GM18861 (cell line): ENCODE measurements around the gene SLFN12L.
"Not testable (repeated sequence)": the region's sequence is repeated elsewhere in the genome, so short reads cannot be mapped to it uniquely, and the experiment has no call there.

Experiments used
- ATAC-seq: cut with Tn5 transposase; IDR thresholded peaks from one replicate; pipeline ENCODE4 v1.9.1; 2021; ENCODE audit not compliant: unreplicated experiment

SLFN12L gene

GRCh38 chr17:35537601-35538141, at the start of gene SLFN12L:
SLFN12L (minus strand) TSS chr17:35537678; CDS start chr17:35522364, 15,314 bp downstream.
- no peak for ATAC-seq

GRCh38 chr17:35586569-35587073, 49.1 kb upstream of the SLFN12L start:
- ATAC-seq = no peak

- ATAC-seq = no peak
These were observed 46.6 kb upstream of the SLFN12L start for GRCh38 chr17:35584061-35584460.

- no peak for ATAC-seq
These were observed 41.5 kb upstream of the SLFN12L start for GRCh38 chr17:35578929-35579432.

GRCh38 chr17:35578197-35578928, 40.9 kb upstream of the SLFN12L start, which contains the start of gene PEX12:
PEX12 (minus strand) TSS chr17:35578571; CDS start chr17:35578021, 550 bp downstream.
- no peak for ATAC-seq

- ATAC-seq = no peak
These were observed 40.3 kb upstream of the SLFN12L start for GRCh38 chr17:35577830-35578196.

- no peak for ATAC-seq
These were observed 38.3 kb upstream of the SLFN12L start for GRCh38 chr17:35575759-35576158.

- no peak for ATAC-seq
These were observed 31.9 kb upstream of the SLFN12L start for GRCh38 chr17:35569405-35569804.

GRCh38 chr17:35568561-35568960, 31.1 kb upstream of the SLFN12L start:
- ATAC-seq = no peak

GRCh38 chr17:35566968-35567367, 29.5 kb upstream of the SLFN12L start:
- ATAC-seq = no peak

- not testable (repeated sequence) for ATAC-seq
These were observed 25.7 kb upstream of the SLFN12L start for GRCh38 chr17:35563181-35563580.

GRCh38 chr17:35560703-35561102, 23.2 kb upstream of the SLFN12L start, which contains the start of gene SLFN14:
SLFN14 (minus strand) TSS chr17:35560819; CDS start chr17:35558062, 2,757 bp downstream.
- ATAC-seq = no peak

- no peak for ATAC-seq
These were observed 22.2 kb upstream of the SLFN12L start for GRCh38 chr17:35559495-35560210.

GRCh38 chr17:35557353-35557752, 19.9 kb upstream of the SLFN12L start:
- ATAC-seq = no peak

GRCh38 chr17:35555691-35556090, 18.2 kb upstream of the SLFN12L start:
- no peak for ATAC-seq

- ATAC-seq = no peak
These were observed 17.2 kb upstream of the SLFN12L start for GRCh38 chr17:35554668-35555067.

GRCh38 chr17:35553310-35553709, 15.8 kb upstream of the SLFN12L start:
- no peak for ATAC-seq

GRCh38 chr17:35548978-35549377, 11.5 kb upstream of the SLFN12L start:
- no peak for ATAC-seq

GRCh38 chr17:35548208-35548810, 10.8 kb upstream of the SLFN12L start:
- ATAC-seq = no peak

GRCh38 chr17:35546487-35546886, 9.0 kb upstream of the SLFN12L start:
- ATAC-seq = no peak

- ATAC-seq = no peak
These were observed 7.7 kb upstream of the SLFN12L start for GRCh38 chr17:35545150-35545549.
